Measurements from ENCODE around the gene RFTN1. TPM values are rescaled to one million over a fixed set of nuclear protein-coding genes. Genes with fewer than 3 reads are reported as not detected.

The RFTN1 gene
- total and polyA plus RNA-seq, 10 of the 15 experiments (the other 5 are each of a cell fraction or from before 2014, with no cell fraction given) = 20.6 to 213 (median 147) TPM

DNA sequence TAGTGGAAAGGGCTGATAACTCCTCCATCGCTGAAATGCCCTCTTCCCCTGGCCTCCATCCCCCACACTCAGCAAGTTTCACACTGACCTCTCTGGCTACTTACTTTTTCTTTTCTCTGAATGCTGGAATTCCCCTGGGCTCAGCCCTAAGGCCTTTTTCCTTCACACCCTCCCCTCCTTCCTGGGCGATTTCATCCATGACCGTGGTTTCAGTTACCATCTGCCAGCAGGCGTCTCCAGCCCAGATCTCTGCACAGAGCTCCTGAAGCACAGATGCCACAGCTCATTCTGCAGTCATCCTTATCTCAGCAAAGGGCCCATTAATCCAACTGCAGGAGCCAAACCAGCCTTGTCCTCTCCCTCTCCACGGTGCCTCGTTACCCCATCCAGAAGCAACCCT is 114.0 kb downstream of the RFTN1 start:
- Histone ChIP-seq H3K9me3 (replicated peaks; ENCODE audit: control insufficient read depth, insufficient read depth, low read length) (no peaks in the 10 kb centered on the region; the same call in 2 of the 3 replicates), H2AFZ (ENCODE audit: control insufficient read depth, low read depth, low read length) (no peak overlapping the region), H3K36me3 (ENCODE audit: control insufficient read depth in 2 of 2, insufficient read depth in 2 of 2, low read length in 1 of 2) (peaks cover 16 to 22% of the 10 kb centered on the region in 2 experiments), H3K4me1 (ENCODE audit: control insufficient read depth, insufficient read depth, low read length) (peaks cover 13% of the 10 kb centered on the region), H3K4me2 (ENCODE audit: control insufficient read depth, insufficient read depth) (peak overlapping the region; percentile 50), H3K27me3 (replicated peaks in 1 of 2; ENCODE audit: control insufficient read depth in 2 of 2, insufficient read depth in 2 of 2, low read length in 1 of 2) (no peaks in the 10 kb centered on the region), H3K27ac (ENCODE audit: control insufficient read depth, insufficient read depth) (peak overlapping the region; percentile 60), H3K79me2 (ENCODE audit: control insufficient read depth, insufficient read depth, low read length) (peaks cover 33% of the 10 kb centered on the region), H4K20me1 (ENCODE audit: control insufficient read depth, insufficient read depth) (no peaks in the 10 kb centered on the region), H3K4me3 (no peak overlapping the region), H3K9ac (ENCODE audit: control insufficient read depth, insufficient read depth, low read length) (0 out of 2 replicates have a peak overlapping the region, but pooled peaks have one; percentile 30)
- in situ Hi-C loops (cut with MboI) = no loop called here
- DNase-seq (ENCODE audit: low read depth, low spot score) (no peak), FAIRE-seq (no peak), ATAC-seq (peak; percentile 75)
- ChIA-PET CTCF (interaction anchor here (0.6 to 2.2 kb wide), 4 partner anchors 12 to 32 kb away, joined by 3 to 6 read pairs (median 4); no protein-coding TSS in a partner anchor), SMC1A (ENCODE audit: uncharacterized antibody, unreplicated experiment) (interaction anchor here (0.6 to 3.7 kb wide), 8 partner anchors 9 to 103 kb away, joined by 3 to 23 read pairs (median 4); no protein-coding TSS in a partner anchor), POLR2A (interaction anchor here (0.8 to 2.8 kb wide), 4 partner anchors 13 to 29 kb away, joined by 3 to 15 read pairs (median 4); no protein-coding TSS in a partner anchor), RAD21 (ENCODE audit: unreplicated experiment) (interaction anchor here (0.5 to 2.1 kb wide), 8 partner anchors 8 to 118 kb away, joined by 3 to 8 read pairs (median 4); no protein-coding TSS in a partner anchor)
- intact Hi-C loops (cut with micrococcal nuclease; ENCODE audit: unreplicated experiment) = no loop called here
- no TSS peak for BruUV-seq (replicated peaks)
- WGBS (ENCODE audit: insufficient coverage, insufficient replicate concordance, low lambda C conversion rate, missing lambda C conversion rate) = 42% methylated on average over 6 of the region's 6 CpGs
- no peak for TF ChIP-seq IRF3 (IDR thresholded peaks at IDR 0.05)
- no peak for TF ChIP-seq MAX (IDR thresholded peaks at IDR 0.05; ENCODE audit: low read depth, low read length)
- TF ChIP-seq RFX5 (IDR thresholded peaks at IDR 0.05; ENCODE audit: low read depth, low read length) = no peak
- peak in 2 of 3 experiments; percentile 7 to 21; a peak in 2 of 6 replicates for TF ChIP-seq CTCF (IDR thresholded peaks at IDR 0.05 in 2 of 3, conservative IDR thresholded peaks at IDR 0.05 in 1 of 3; ENCODE audit: control insufficient read depth in 2 of 3, extremely low read depth in 1 of 3, insufficient read depth in 1 of 3, low read depth in 3 of 3, low read length in 3 of 3)
- TF ChIP-seq NBN (IDR thresholded peaks at IDR 0.05) = no peak
- TF ChIP-seq, protein P1, sequence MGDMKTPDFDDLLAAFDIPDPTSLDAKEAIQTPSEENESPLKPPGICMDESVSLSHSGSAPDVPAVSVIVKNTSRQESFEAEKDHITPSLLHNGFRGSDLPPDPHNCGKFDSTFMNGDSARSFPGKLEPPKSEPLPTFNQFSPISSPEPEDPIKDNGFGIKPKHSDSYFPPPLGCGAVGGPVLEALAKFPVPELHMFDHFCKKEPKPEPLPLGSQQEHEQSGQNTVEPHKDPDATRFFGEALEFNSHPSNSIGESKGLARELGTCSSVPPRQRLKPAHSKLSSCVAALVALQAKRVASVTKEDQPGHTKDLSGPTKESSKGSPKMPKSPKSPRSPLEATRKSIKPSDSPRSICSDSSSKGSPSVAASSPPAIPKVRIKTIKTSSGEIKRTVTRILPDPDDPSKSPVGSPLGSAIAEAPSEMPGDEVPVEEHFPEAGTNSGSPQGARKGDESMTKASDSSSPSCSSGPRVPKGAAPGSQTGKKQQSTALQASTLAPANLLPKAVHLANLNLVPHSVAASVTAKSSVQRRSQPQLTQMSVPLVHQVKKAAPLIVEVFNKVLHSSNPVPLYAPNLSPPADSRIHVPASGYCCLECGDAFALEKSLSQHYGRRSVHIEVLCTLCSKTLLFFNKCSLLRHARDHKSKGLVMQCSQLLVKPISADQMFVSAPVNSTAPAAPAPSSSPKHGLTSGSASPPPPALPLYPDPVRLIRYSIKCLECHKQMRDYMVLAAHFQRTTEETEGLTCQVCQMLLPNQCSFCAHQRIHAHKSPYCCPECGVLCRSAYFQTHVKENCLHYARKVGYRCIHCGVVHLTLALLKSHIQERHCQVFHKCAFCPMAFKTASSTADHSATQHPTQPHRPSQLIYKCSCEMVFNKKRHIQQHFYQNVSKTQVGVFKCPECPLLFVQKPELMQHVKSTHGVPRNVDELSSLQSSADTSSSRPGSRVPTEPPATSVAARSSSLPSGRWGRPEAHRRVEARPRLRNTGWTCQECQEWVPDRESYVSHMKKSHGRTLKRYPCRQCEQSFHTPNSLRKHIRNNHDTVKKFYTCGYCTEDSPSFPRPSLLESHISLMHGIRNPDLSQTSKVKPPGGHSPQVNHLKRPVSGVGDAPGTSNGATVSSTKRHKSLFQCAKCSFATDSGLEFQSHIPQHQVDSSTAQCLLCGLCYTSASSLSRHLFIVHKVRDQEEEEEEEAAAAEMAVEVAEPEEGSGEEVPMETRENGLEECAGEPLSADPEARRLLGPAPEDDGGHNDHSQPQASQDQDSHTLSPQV (IDR thresholded peaks at IDR 0.05) = no peak
- no peak for TF ChIP-seq HDAC2 (IDR thresholded peaks at IDR 0.05)
- TF ChIP-seq REST (IDR thresholded peaks at IDR 0.05; ENCODE audit: low read depth, low read length) = no peak
- no peak for TF ChIP-seq BACH1 (IDR thresholded peaks at IDR 0.05; ENCODE audit: borderline replicate concordance)
- TF ChIP-seq ZBED1 (IDR thresholded peaks at IDR 0.05; ENCODE audit: borderline replicate concordance) = no peak
- no peak for TF ChIP-seq SP1 (IDR thresholded peaks at IDR 0.05; ENCODE audit: low read depth, low read length)
- TF ChIP-seq EED (IDR thresholded peaks at IDR 0.05; ENCODE audit: low read depth) = peak; percentile 90
